Sigmoid colon (tissue), 7 donors: Measurements from ENCODE around the gene CTTN. TPM values are rescaled to one million over a fixed set of nuclear protein-coding genes. Genes with fewer than 3 reads are reported as not detected.

Source experiments
- DNase-seq: peaks from one replicate; pipeline ENCODE4 v3.0.0-alpha.2; 2019
- H3K27ac ChIP-seq, 4 donors: fragments of 200-600 bp; sonication (generic); one replicate each; pipeline ENCODE4 v1.5.1; 2016 to 2019; ENCODE audit warnings: mild to moderate bottlenecking in 1 of 4
- H3K27me3 ChIP-seq, 3 donors: fragments of 200-600 bp; sonication (generic); one replicate each; pipeline ENCODE4 v1.5.1; 2019; ENCODE audit warnings: mild to moderate bottlenecking in 1 of 3
- H3K36me3 ChIP-seq, 4 donors: fragments of 200-600 bp; sonication (generic); one replicate each; pipeline ENCODE4 v1.5.1; 2016 to 2019
- H3K4me1 ChIP-seq, 4 donors: fragments of 200-600 bp; sonication (generic); one replicate each; pipeline ENCODE4 v1.5.1; 2017 to 2019
- H3K4me3 ChIP-seq, 4 donors: fragments of 200-600 bp; sonication (generic); one replicate each; pipeline ENCODE4 v1.5.1; 2017 to 2019; ENCODE audit warnings: mild to moderate bottlenecking in 2 of 4, moderate library complexity in 1 of 4
- H3K9me3 ChIP-seq, 4 donors: fragments of 200-600 bp in 3 of 4; sonication (generic) in 3 of 4; one replicate each; pipeline versions ENCODE4 v1.5.1 to v1.6.1; 2013 to 2019
- CTCF ChIP-seq, 4 experiments: fragments of 450-650 bp in 3 of 4; fragments of 200-600 bp in 1 of 4; IDR thresholded peaks; one replicate each; pipeline ENCODE4 v1.5.1; 2016 to 2019; ENCODE audit warnings: antibody characterized with exemption in 4 of 4, mild to moderate bottlenecking in 3 of 4, moderate library complexity in 2 of 4
- EP300 ChIP-seq, 4 donors: sonication (generic); formaldehyde crosslinking; IDR thresholded peaks; one replicate each; pipeline ENCODE4 v1.6.1; 2017; ENCODE audit warnings: antibody characterized with exemption in 4 of 4
- POLR2A ChIP-seq, 2 donors: fragments of 450-650 bp; IDR thresholded peaks; one replicate each; pipeline ENCODE4 v1.6.1; 2016; ENCODE audit warnings: antibody characterized with exemption in 2 of 2, mild to moderate bottlenecking in 2 of 2, moderate library complexity in 2 of 2
- POLR2AphosphoS5 ChIP-seq, 4 donors: sonication (generic); formaldehyde crosslinking; IDR thresholded peaks; one replicate each; pipeline ENCODE4 v1.6.1; 2017; ENCODE audit warnings: antibody characterized with exemption in 4 of 4
- WGBS, 2 donors: extraction: QIAGEN DNeasy Blood & Tissue Kit; methylation state at CpG; one replicate each; pipeline ENCODE4 v1.1.7; 2013; 5-methylcytosine and 5-hydroxymethylcytosine counted together
- intact Hi-C: fragments of 100-400 bp; cut with DNase I; formaldehyde crosslinking; loops from one replicate; pipeline ENCODE4 v1.15.1; 2023
- polyA plus RNA-seq, 3 donors: library from polyadenylated mRNA; stranded (reverse); fragments of 200-250 nt; gene quantifications; one replicate each; pipeline ENCODE4 v1.2.3, GENCODE V29; 2013
- total RNA-seq, 4 donors: library from RNA; depleted of rRNA; stranded (reverse); fragments of >200 nt; gene quantifications; one replicate each; pipeline ENCODE4 v1.1.0, GENCODE V29; 2016
- donor health status: healthy with polysubstance abuse.
- donor health status: Bipolar disorder and iron deficiency.
- donor health status: healthy.

CTTN gene
- total and polyA plus RNA-seq, 7 donors = 87.1 to 312 (median 136) TPM

GRCh38 chr11:70473186-70473872, 75.0 kb downstream of the CTTN start:
- no peak overlapping the region for H3K4me3 ChIP-seq
- no peaks in the 10 kb centered on the region for H3K9me3 ChIP-seq
- intact Hi-C loops = no loop called here
- no peaks in the 10 kb centered on the region for H3K27me3 ChIP-seq
- no peaks in the 10 kb centered on the region for H3K36me3 ChIP-seq
- no peak for TF ChIP-seq EP300 (IDR thresholded peaks at IDR 0.05)
- no peak for TF ChIP-seq CTCF (IDR thresholded peaks at IDR 0.05)
- TF ChIP-seq POLR2A (IDR thresholded peaks at IDR 0.05) = no peak
- TF ChIP-seq POLR2AphosphoS5 (IDR thresholded peaks at IDR 0.05) = no peak
- H3K4me1 ChIP-seq = peaks cover 0 to 5% (median 0%) of the 10 kb centered on the region in 4 donors
- H3K27ac ChIP-seq = no peak overlapping the region
- 93 to 94% methylated on average over 22 of the region's 22 CpGs for WGBS, 2 donors
- peak; percentile 42 for DNase-seq

- H3K36me3 ChIP-seq = no peaks in the 10 kb centered on the region
- H3K27me3 ChIP-seq = no peaks in the 10 kb centered on the region
- H3K9me3 ChIP-seq = no peaks in the 10 kb centered on the region
- no peaks in the 10 kb centered on the region for H3K4me1 ChIP-seq
- intact Hi-C loops = no loop called here
- peak; percentile 19 for DNase-seq
- no peak overlapping the region for H3K4me3 ChIP-seq
- WGBS, 2 donors = 87 to 88% methylated on average over 18 of the region's 18 CpGs
- no peak for TF ChIP-seq CTCF (IDR thresholded peaks at IDR 0.05)
- no peak for TF ChIP-seq POLR2A (IDR thresholded peaks at IDR 0.05)
- TF ChIP-seq POLR2AphosphoS5 (IDR thresholded peaks at IDR 0.05) = no peak
- no peak for TF ChIP-seq EP300 (IDR thresholded peaks at IDR 0.05)
- no peak overlapping the region for H3K27ac ChIP-seq
These were observed 75.8 kb downstream of the CTTN start for GRCh38 chr11:70473873-70474690.

- TF ChIP-seq EP300 (IDR thresholded peaks at IDR 0.05) (no peak), POLR2AphosphoS5 (IDR thresholded peaks at IDR 0.05) (no peak), CTCF (IDR thresholded peaks at IDR 0.05) (no peak), POLR2A (IDR thresholded peaks at IDR 0.05) (no peak)
- intact Hi-C loops = no loop called here
- H3K9me3 ChIP-seq = no peaks in the 10 kb centered on the region
- no peaks in the 10 kb centered on the region for H3K36me3 ChIP-seq
- H3K27me3 ChIP-seq = no peaks in the 10 kb centered on the region
- no peaks in the 10 kb centered on the region for H3K4me1 ChIP-seq
- 89 to 93% methylated on average over 8 of the region's 8 CpGs for WGBS, 2 donors
- H3K27ac ChIP-seq = no peak overlapping the region
- no peak overlapping the region for H3K4me3 ChIP-seq
- no peak for DNase-seq
These were observed 76.4 kb downstream of the CTTN start for GRCh38 chr11:70474710-70475109.

GRCh38 chr11:70476669-70477068, 78.3 kb downstream of the CTTN start:
- Histone ChIP-seq H3K4me1 (peaks cover 0 to 3% (median under 1%) of the 10 kb centered on the region in 4 donors), H3K27me3 (no peaks in the 10 kb centered on the region), H3K4me3 (no peak overlapping the region), H3K9me3 (no peaks in the 10 kb centered on the region), H3K27ac (no peak overlapping the region), H3K36me3 (no peaks in the 10 kb centered on the region)
- 84 to 87% methylated on average over 4 of the region's 4 CpGs for whole genome bisulfite sequencing, 2 donors
- intact Hi-C loops = no loop called here
- no peak for TF ChIP-seq POLR2AphosphoS5 (IDR thresholded peaks at IDR 0.05)
- TF ChIP-seq CTCF (IDR thresholded peaks at IDR 0.05) = no peak
- no peak for DNase-seq
